Astrocyte (in vitro differentiated cells and primary cell): Measurements from ENCODE around the gene TMEM52B. TPM values are rescaled to one million over a fixed set of nuclear protein-coding genes. Genes with fewer than 3 reads are reported as not detected.

ENCODE experiments used
- DNase-seq: peaks from one replicate; pipeline ENCODE4 v3.0.0-alpha.2; 2010; ENCODE audit warnings: low read depth
- FAIRE-seq: peaks from 2 replicates; lab custom pipeline; 2011; peaks lifted over from hg19 to GRCh38; lab: Jason Lieb, UNC
- H2AFZ ChIP-seq: 2 replicates; pipeline ENCODE4 v1.6.0; 2012; ENCODE audit warnings: low read depth, low read length, inconsistent platforms
- H3K27ac ChIP-seq: 2 replicates; pipeline ENCODE4 v1.5.1; 2011; ENCODE audit warnings: low read depth, low read length, inconsistent platforms
- H3K27me3 ChIP-seq: 2 replicates; pipeline ENCODE4 v1.6.0; 2011; ENCODE audit warnings: low read length, inconsistent platforms; ENCODE audit not compliant: insufficient read depth
- H3K36me3 ChIP-seq: 2 replicates; pipeline ENCODE4 v1.5.1; 2011; ENCODE audit warnings: low read length, inconsistent platforms; ENCODE audit not compliant: insufficient read depth
- H3K4me1 ChIP-seq: 2 replicates; pipeline ENCODE4 v1.5.1; 2011; ENCODE audit warnings: low read length, inconsistent platforms; ENCODE audit not compliant: insufficient read depth
- H3K4me2 ChIP-seq: 2 replicates; pipeline ENCODE4 v1.6.0; 2012; ENCODE audit warnings: low read length, inconsistent platforms
- H3K4me3 ChIP-seq: 2 replicates; pipeline ENCODE4 v1.5.1; 2011; ENCODE audit warnings: low read depth, mild to moderate bottlenecking, low read length, inconsistent platforms; ENCODE audit not compliant: insufficient read depth
- H3K79me2 ChIP-seq: 2 replicates; pipeline ENCODE4 v1.6.0; 2012; ENCODE audit warnings: mild to moderate bottlenecking, low read length, inconsistent platforms; ENCODE audit not compliant: insufficient read depth
- H3K9ac ChIP-seq: 2 replicates; pipeline ENCODE4 v1.6.0; 2012; ENCODE audit warnings: mild to moderate bottlenecking, low read length, inconsistent platforms
- H3K9me3 ChIP-seq: 2 replicates; pipeline ENCODE4 v1.5.1; 2012; ENCODE audit warnings: low read depth, mild to moderate bottlenecking, low read length, inconsistent platforms; ENCODE audit not compliant: insufficient read depth
- H4K20me1 ChIP-seq: 2 replicates; pipeline ENCODE4 v1.6.0; 2012; ENCODE audit warnings: low read length, inconsistent platforms; ENCODE audit not compliant: insufficient read depth
- H3K27ac Mint-ChIP-seq: one replicate; pipeline ENCODE4 v1.8.0; 2021; ENCODE audit warnings: mild to moderate bottlenecking, mixed read lengths; ENCODE audit not compliant: unreplicated experiment
- H3K27me3 Mint-ChIP-seq: one replicate; pipeline ENCODE4 v1.8.0; 2021; ENCODE audit warnings: low read depth, mixed read lengths; ENCODE audit not compliant: unreplicated experiment
- H3K36me3 Mint-ChIP-seq: one replicate; pipeline ENCODE4 v1.8.0; 2021; ENCODE audit warnings: low read depth, mixed read lengths; ENCODE audit not compliant: unreplicated experiment
- H3K4me1 Mint-ChIP-seq: one replicate; pipeline ENCODE4 v1.8.0; 2021; ENCODE audit warnings: low read depth, mixed read lengths; ENCODE audit not compliant: unreplicated experiment
- H3K4me3 Mint-ChIP-seq: one replicate; pipeline ENCODE4 v1.8.0; 2021; ENCODE audit warnings: mild to moderate bottlenecking, moderate library complexity, mixed read lengths; ENCODE audit not compliant: unreplicated experiment
- H3K9me3 Mint-ChIP-seq: one replicate; pipeline ENCODE4 v1.8.0; 2021; ENCODE audit warnings: mild to moderate bottlenecking, mixed read lengths; ENCODE audit not compliant: unreplicated experiment
- EZH2 ChIP-seq: IDR thresholded peaks from 2 replicates; pipeline ENCODE4 v1.6.1; 2012; ENCODE audit warnings: mild to moderate bottlenecking, low read length, inconsistent platforms; ENCODE audit not compliant: insufficient read depth
- total RNA-seq: library from RNA; stranded (reverse); gene quantifications from 2 replicates; pipeline ENCODE4 v1.2.1, GENCODE V29; 2021
- TF ChIP-seq, protein P1 (sequence below): IDR thresholded peaks from 2 replicates; pipeline ENCODE4 v1.5.1; 2011; ENCODE audit warnings: low read depth, mild to moderate bottlenecking, inconsistent platforms, low read length, moderate library complexity; ENCODE audit not compliant: insufficient read depth

Gene TMEM52B
- total RNA-seq, 1 donor from 2014 or later = 0.45 TPM

DNA sequence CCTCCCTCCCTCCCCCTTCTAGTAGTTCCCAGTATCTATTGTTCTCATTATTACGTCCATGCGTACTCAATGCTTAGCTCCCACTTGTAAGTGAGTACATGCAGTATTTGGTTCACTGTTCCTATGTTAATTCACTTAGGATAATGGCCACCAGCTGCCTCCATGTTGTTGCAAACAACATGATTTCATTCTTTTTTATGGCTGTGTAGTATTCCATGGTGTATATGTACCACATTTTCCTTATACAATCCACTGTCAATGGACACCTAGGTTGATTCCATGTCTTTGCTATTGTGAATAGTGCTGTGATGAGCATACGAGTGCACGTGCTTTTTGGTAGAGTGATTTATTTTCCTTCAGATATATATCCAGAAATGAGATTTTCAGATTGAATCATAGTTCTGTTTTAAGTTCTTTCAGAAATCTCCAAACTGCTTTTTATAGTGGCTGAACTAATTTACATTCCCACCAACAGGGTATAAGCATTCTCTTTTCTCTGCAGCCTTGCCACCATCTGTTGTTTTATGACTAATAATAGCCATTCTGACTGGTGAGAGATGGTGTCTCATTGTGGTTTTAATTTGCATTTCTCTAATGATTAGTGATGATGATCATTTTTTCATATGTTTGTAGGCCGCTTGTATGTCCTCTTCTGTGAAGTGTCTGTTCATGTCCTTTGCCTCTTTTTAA is 31.0 kb upstream of the TMEM52B start:
- Mint-ChIP-seq H3K27me3 (no peaks in the 10 kb centered on the region), H3K36me3 (no peaks in the 10 kb centered on the region), H3K4me3 (no peak overlapping the region), H3K9me3 (peaks cover 3% of the 10 kb centered on the region), H3K27ac (no peak overlapping the region), H3K4me1 (peaks cover 8% of the 10 kb centered on the region)
- DNase-seq = no peak
- Histone ChIP-seq H2AFZ (no peak overlapping the region), H3K9me3 (no peaks in the 10 kb centered on the region), H3K4me3 (no peak overlapping the region), H3K27me3 (no peaks in the 10 kb centered on the region), H3K27ac (no peak overlapping the region), H3K9ac (no peak overlapping the region), H3K4me1 (no peaks in the 10 kb centered on the region), H3K36me3 (no peaks in the 10 kb centered on the region), H3K4me2 (no peak overlapping the region), H3K79me2 (no peaks in the 10 kb centered on the region), H4K20me1 (no peaks in the 10 kb centered on the region)
- no peak for TF ChIP-seq EZH2
- TF ChIP-seq, protein P1, sequence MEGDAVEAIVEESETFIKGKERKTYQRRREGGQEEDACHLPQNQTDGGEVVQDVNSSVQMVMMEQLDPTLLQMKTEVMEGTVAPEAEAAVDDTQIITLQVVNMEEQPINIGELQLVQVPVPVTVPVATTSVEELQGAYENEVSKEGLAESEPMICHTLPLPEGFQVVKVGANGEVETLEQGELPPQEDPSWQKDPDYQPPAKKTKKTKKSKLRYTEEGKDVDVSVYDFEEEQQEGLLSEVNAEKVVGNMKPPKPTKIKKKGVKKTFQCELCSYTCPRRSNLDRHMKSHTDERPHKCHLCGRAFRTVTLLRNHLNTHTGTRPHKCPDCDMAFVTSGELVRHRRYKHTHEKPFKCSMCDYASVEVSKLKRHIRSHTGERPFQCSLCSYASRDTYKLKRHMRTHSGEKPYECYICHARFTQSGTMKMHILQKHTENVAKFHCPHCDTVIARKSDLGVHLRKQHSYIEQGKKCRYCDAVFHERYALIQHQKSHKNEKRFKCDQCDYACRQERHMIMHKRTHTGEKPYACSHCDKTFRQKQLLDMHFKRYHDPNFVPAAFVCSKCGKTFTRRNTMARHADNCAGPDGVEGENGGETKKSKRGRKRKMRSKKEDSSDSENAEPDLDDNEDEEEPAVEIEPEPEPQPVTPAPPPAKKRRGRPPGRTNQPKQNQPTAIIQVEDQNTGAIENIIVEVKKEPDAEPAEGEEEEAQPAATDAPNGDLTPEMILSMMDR = no peak
- FAIRE-seq = no peak

GRCh38 chr12:10151621-10152020 is 27.2 kb upstream of the TMEM52B start:
- Histone ChIP-seq H3K9me3 (no peaks in the 10 kb centered on the region), H3K4me2 (no peak overlapping the region), H2AFZ (no peak overlapping the region), H3K27ac (no peak overlapping the region), H3K79me2 (no peaks in the 10 kb centered on the region), H3K4me3 (no peak overlapping the region), H3K9ac (no peak overlapping the region), H3K36me3 (no peaks in the 10 kb centered on the region), H3K4me1 (peaks cover 3% of the 10 kb centered on the region), H3K27me3 (no peaks in the 10 kb centered on the region), H4K20me1 (no peaks in the 10 kb centered on the region)
- no peaks in the 10 kb centered on the region for H3K4me1 Mint-ChIP-seq
- no peak overlapping the region for H3K27ac Mint-ChIP-seq
- no peak overlapping the region for H3K4me3 Mint-ChIP-seq
- H3K9me3 Mint-ChIP-seq = peaks cover 3% of the 10 kb centered on the region
- DNase-seq (no peak), FAIRE-seq (no peak)
- TF ChIP-seq, protein P1 = no peak
- no peak for TF ChIP-seq EZH2
- no peaks in the 10 kb centered on the region for H3K36me3 Mint-ChIP-seq
- no peaks in the 10 kb centered on the region for H3K27me3 Mint-ChIP-seq
